ENCODE measurements around the gene HS3ST5.

DNA sequence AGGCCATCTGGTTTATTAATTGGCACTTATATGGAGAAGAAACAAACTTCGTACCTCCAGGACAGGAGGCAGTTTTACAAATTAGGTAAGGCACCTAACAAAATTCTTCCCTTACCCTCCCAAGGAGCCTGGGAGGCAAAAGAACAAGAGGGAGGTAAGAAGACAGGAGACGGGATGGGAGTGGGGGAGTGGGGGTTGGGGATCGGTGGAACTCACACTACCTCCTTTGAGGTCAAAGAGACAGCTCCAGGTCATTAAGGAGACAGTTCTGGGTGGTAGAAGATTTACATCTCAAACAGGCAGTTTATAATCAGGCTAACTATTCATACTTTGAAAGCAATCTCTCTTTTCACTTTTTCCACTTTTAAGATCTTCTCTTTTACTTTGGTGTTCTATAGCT lies 259.6 kb downstream of the HS3ST5 start:
- no peak for TF ChIP-seq POLR2A (IDR thresholded peaks at IDR 0.05)
- TF ChIP-seq, protein P1, sequence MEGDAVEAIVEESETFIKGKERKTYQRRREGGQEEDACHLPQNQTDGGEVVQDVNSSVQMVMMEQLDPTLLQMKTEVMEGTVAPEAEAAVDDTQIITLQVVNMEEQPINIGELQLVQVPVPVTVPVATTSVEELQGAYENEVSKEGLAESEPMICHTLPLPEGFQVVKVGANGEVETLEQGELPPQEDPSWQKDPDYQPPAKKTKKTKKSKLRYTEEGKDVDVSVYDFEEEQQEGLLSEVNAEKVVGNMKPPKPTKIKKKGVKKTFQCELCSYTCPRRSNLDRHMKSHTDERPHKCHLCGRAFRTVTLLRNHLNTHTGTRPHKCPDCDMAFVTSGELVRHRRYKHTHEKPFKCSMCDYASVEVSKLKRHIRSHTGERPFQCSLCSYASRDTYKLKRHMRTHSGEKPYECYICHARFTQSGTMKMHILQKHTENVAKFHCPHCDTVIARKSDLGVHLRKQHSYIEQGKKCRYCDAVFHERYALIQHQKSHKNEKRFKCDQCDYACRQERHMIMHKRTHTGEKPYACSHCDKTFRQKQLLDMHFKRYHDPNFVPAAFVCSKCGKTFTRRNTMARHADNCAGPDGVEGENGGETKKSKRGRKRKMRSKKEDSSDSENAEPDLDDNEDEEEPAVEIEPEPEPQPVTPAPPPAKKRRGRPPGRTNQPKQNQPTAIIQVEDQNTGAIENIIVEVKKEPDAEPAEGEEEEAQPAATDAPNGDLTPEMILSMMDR (IDR thresholded peaks at IDR 0.05) = no peak
